HCT116 (cell line): Measurements from ENCODE around the gene CHID1. TPM values are rescaled to one million over a fixed set of nuclear protein-coding genes. Genes with fewer than 3 reads are reported as not detected.

Source experiments
- ATAC-seq: fragments of 200-7000 bp; cut with Tn5 transposase; 2 replicates; pipeline ENCODE4 v1.9.1; 2020; ENCODE audit warnings: mild to moderate bottlenecking, moderate library complexity
- BruUV-seq: library from RNA; stranded (reverse); fragments of 400-500 nt; replicated peaks from 2 replicates; lab custom pipeline; 2021; lab: Mats Ljungman, UMichigan
- CTCF ChIA-PET: fragments of 300-600 bp; sonication (Branson Sonifier 250); formaldehyde crosslinking; loops from one replicate; lab custom pipeline; 2021; ENCODE audit warnings: antibody characterized with exemption; lab: Charles Lee
- POLR2A ChIA-PET: fragments of 300-600, 350-600 bp; sonication (Branson Sonifier 250); formaldehyde crosslinking; loops from one replicate; lab custom pipeline; 2021; ENCODE audit warnings: antibody characterized with exemption; lab: Charles Lee
- RAD21 ChIA-PET, 2 experiments: fragments of 300-600 bp; sonication (Branson Sonifier 250); formaldehyde crosslinking; loops; one replicate each; lab custom pipeline; 2023; ENCODE audit warnings: low total read pairs in 2 of 2; ENCODE audit not compliant: uncharacterized antibody in 2 of 2, unreplicated experiment in 2 of 2, low non-redundant PET in 1 of 2; lab: Charles Lee
- DNase-seq: peaks from one replicate; pipeline ENCODE4 v3.0.0-alpha.2; 2010; ENCODE audit warnings: low read depth, low spot score
- H2AFZ ChIP-seq: fragments of 200-600 bp; shearing (Covaris generic), sonication (generic); 2 replicates; pipeline ENCODE4 v1.6.1; 2017; ENCODE audit warnings: low read depth, mixed run types, mixed read lengths, antibody characterized with exemption, low read length; ENCODE audit not compliant: poor library complexity, severe bottlenecking
- H3K27ac ChIP-seq: 2 replicates; pipeline ENCODE4 v1.5.1; 2012; ENCODE audit warnings: low read depth, low read length
- H3K27me3 ChIP-seq: fragments of 200-600 bp; sonication (generic); 2 replicates; pipeline ENCODE4 v1.6.1; 2016; ENCODE audit warnings: mixed run types, low read length, mixed read lengths; ENCODE audit not compliant: insufficient read depth
- H3K36me3 ChIP-seq, 2 experiments: fragments of 200-500 bp in 1 of 2; fragments of 200-600 bp in 1 of 2; sonication (Bioruptor generic) in 1 of 2; sonication (generic) in 1 of 2; 2 replicates each; pipeline versions ENCODE4 v1.5.1 to v1.6.1; 2014 to 2016; ENCODE audit warnings: low read length in 2 of 2, inconsistent platforms in 1 of 2, mixed read lengths in 1 of 2, mixed run types in 1 of 2; ENCODE audit not compliant: insufficient read depth in 2 of 2, control insufficient read depth in 1 of 2
- H3K4me1 ChIP-seq, 2 experiments: fragments of 200-600 bp in 1 of 2; sonication (generic) in 1 of 2; 2 replicates each; pipeline versions ENCODE4 v1.5.1 to v1.6.1; 2012 to 2017; ENCODE audit warnings: low read length in 2 of 2, inconsistent platforms in 1 of 2, mild to moderate bottlenecking in 1 of 2, mixed read lengths in 1 of 2, mixed run types in 1 of 2, moderate library complexity in 1 of 2; ENCODE audit not compliant: insufficient read depth in 2 of 2, control insufficient read depth in 1 of 2
- H3K4me2 ChIP-seq: fragments of 200-600 bp; sonication (generic); 2 replicates; pipeline ENCODE4 v1.6.1; 2017; ENCODE audit warnings: mixed run types, low read length, mixed read lengths
- H3K4me3 ChIP-seq, 2 experiments: fragments of 200-600 bp in 1 of 2; sonication (generic) in 1 of 2; replicated peaks in 1 of 2; 2 replicates each; pipeline ENCODE4 v1.5.1; 2011 to 2016; ENCODE audit warnings: low read length in 2 of 2, control low read depth in 1 of 2, low read depth in 1 of 2, mild to moderate bottlenecking in 1 of 2, mixed read lengths in 1 of 2, mixed run types in 1 of 2
- H3K79me2 ChIP-seq: fragments of 200-600 bp; sonication (generic); 2 replicates; pipeline ENCODE4 v1.6.1; 2017; ENCODE audit warnings: mild to moderate bottlenecking, mixed run types, low read length, moderate library complexity, mixed read lengths; ENCODE audit not compliant: insufficient read depth
- H3K9ac ChIP-seq: fragments of 200-600 bp; sonication (generic); 2 replicates; pipeline ENCODE4 v1.6.1; 2016; ENCODE audit warnings: low read length, mixed read lengths
- H3K9me2 ChIP-seq: fragments of 200-600 bp; sonication (generic), shearing (Covaris generic); 2 replicates; pipeline ENCODE4 v1.6.1; 2017; ENCODE audit warnings: mixed run types, mild to moderate bottlenecking, moderate library complexity; ENCODE audit not compliant: insufficient read depth
- H3K9me3 ChIP-seq, 2 experiments: fragments of 200-500 bp in 1 of 2; fragments of 200-600 bp in 1 of 2; sonication (Bioruptor generic) in 1 of 2; sonication (generic) in 1 of 2; 2 replicates each; pipeline ENCODE4 v1.6.1; 2014 to 2017; ENCODE audit warnings: low read length in 2 of 2, mixed read lengths in 2 of 2, inconsistent platforms in 1 of 2, low read depth in 1 of 2, mild to moderate bottlenecking in 1 of 2, mixed run types in 1 of 2, moderate library complexity in 1 of 2; ENCODE audit not compliant: control insufficient read depth in 1 of 2, insufficient read depth in 1 of 2
- H4K20me1 ChIP-seq: fragments of 200-600 bp; sonication (generic), shearing (Covaris generic); 2 replicates; pipeline ENCODE4 v1.6.1; 2017; ENCODE audit warnings: mixed run types, mild to moderate bottlenecking, moderate library complexity; ENCODE audit not compliant: insufficient read depth
- EZH2phosphoT487 ChIP-seq: fragments of 200-600 bp; IDR thresholded peaks from 2 replicates; pipeline ENCODE4 v1.6.1; 2018; ENCODE audit warnings: antibody characterized with exemption, borderline replicate concordance
- FOSL1 ChIP-seq: IDR thresholded peaks from 2 replicates; pipeline ENCODE4 v1.6.1; 2012; ENCODE audit warnings: low read depth
- POLR2A ChIP-seq: IDR thresholded peaks from 2 replicates; pipeline ENCODE4 v1.7.0; 2011; ENCODE audit warnings: borderline replicate concordance; ENCODE audit not compliant: insufficient read depth, insufficient read length; ENCODE audit errors: extremely low read depth
- POLR2AphosphoS5 ChIP-seq: IDR thresholded peaks from 2 replicates; pipeline ENCODE4 v1.6.1; 2011; ENCODE audit warnings: mild to moderate bottlenecking, low read depth, low read length, moderate library complexity
- SRF ChIP-seq: IDR thresholded peaks from 2 replicates; pipeline ENCODE4 v1.6.1; 2012; ENCODE audit warnings: low read depth
- TCF7L2 ChIP-seq: IDR thresholded peaks from 2 replicates; pipeline ENCODE4 v1.7.0; 2011; ENCODE audit warnings: borderline replicate concordance, inconsistent platforms; ENCODE audit not compliant: insufficient read depth, insufficient read length; ENCODE audit errors: extremely low read depth
- ZFX ChIP-seq: fragments of 450-650 bp; IDR thresholded peaks from 2 replicates; pipeline ENCODE4 v1.6.1; 2017
- intact Hi-C: fragments of 100-400 bp; cut with micrococcal nuclease; formaldehyde crosslinking; loops from 2 replicates; pipeline ENCODE4 v1.10.0; 2022
- total RNA-seq: library from RNA; stranded (reverse); gene quantifications from one replicate; pipeline ENCODE4 v1.2.1, GENCODE V29; 2021; ENCODE audit not compliant: unreplicated experiment
- TF ChIP-seq, protein P1 (sequence below): IDR thresholded peaks from 2 replicates; pipeline ENCODE4 v1.6.1; 2012
- TF ChIP-seq, protein P2 (sequence below), 3 experiments: fragments of 200-600 bp in 1 of 3; sonication (generic) in 1 of 3; IDR thresholded peaks in 2 of 3; conservative IDR thresholded peaks in 1 of 3; 2 replicates each; pipeline ENCODE4 v1.5.1; 2012 to 2017; ENCODE audit warnings: low read depth in 2 of 3, low read length in 2 of 3, antibody characterized with exemption in 1 of 3, borderline replicate concordance in 1 of 3, control low read depth in 1 of 3, mild to moderate bottlenecking in 1 of 3, mixed read lengths in 1 of 3, mixed run types in 1 of 3, moderate library complexity in 1 of 3; ENCODE audit not compliant: insufficient read depth in 1 of 3

CHID1 gene
- total RNA-seq, 1 experiment from 2014 or later = 102 TPM

DNA sequence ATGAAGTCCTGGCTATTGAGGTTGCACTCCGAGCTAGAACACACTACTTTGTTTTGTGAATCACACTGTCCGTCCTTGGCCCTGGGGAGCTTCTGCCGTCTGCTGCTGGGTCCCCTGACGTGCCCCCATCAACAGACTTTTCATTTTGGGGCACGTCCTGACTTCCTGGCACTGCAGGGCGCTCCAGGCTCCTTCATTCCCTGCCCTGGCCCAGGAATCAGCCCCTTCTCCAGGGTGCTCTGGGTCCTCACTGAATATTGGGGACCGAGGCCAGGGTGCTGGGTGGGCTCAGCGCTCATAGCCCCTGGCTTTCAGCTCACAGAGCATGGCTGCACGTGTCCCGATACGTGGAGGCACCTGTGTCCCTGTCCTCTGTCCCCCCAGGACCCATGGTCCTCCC lies 45.7 kb downstream of the CHID1 start:
- Histone ChIP-seq H3K4me1 (peaks cover 1 to 31% of the 10 kb centered on the region in 2 experiments; a peak in 3 of 4 replicates), H3K79me2 (no peaks in the 10 kb centered on the region), H3K27me3 (no peaks in the 10 kb centered on the region), H3K9me2 (no peaks in the 10 kb centered on the region), H3K9ac (no peak overlapping the region), H2AFZ (no peak overlapping the region), H3K36me3 (no peaks in the 10 kb centered on the region), H3K27ac (no peak overlapping the region), H3K9me3 (no peaks in the 10 kb centered on the region), H3K4me2 (no peak overlapping the region), H4K20me1 (no peaks in the 10 kb centered on the region), H3K4me3 (no peak overlapping the region)
- TF ChIP-seq SRF = no peak
- TF ChIP-seq TCF7L2 = no peak
- TF ChIP-seq, protein P1, sequence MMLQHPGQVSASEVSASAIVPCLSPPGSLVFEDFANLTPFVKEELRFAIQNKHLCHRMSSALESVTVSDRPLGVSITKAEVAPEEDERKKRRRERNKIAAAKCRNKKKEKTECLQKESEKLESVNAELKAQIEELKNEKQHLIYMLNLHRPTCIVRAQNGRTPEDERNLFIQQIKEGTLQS = no peak
- TF ChIP-seq, protein P2, sequence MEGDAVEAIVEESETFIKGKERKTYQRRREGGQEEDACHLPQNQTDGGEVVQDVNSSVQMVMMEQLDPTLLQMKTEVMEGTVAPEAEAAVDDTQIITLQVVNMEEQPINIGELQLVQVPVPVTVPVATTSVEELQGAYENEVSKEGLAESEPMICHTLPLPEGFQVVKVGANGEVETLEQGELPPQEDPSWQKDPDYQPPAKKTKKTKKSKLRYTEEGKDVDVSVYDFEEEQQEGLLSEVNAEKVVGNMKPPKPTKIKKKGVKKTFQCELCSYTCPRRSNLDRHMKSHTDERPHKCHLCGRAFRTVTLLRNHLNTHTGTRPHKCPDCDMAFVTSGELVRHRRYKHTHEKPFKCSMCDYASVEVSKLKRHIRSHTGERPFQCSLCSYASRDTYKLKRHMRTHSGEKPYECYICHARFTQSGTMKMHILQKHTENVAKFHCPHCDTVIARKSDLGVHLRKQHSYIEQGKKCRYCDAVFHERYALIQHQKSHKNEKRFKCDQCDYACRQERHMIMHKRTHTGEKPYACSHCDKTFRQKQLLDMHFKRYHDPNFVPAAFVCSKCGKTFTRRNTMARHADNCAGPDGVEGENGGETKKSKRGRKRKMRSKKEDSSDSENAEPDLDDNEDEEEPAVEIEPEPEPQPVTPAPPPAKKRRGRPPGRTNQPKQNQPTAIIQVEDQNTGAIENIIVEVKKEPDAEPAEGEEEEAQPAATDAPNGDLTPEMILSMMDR (IDR thresholded peaks at IDR 0.05 in 2 of 3, conservative IDR thresholded peaks at IDR 0.05 in 1 of 3; ENCODE audit: borderline replicate concordance in 1 of 3, insufficient read depth in 1 of 3, low read depth in 2 of 3, low read length in 2 of 3) = no peak
- TF ChIP-seq POLR2A = no peak
- no peak for TF ChIP-seq EZH2phosphoT487
- no peak for TF ChIP-seq ZFX
- TF ChIP-seq POLR2AphosphoS5 = no peak
- TF ChIP-seq FOSL1 = no peak
- no TSS peak for BruUV-seq
- ATAC-seq (no peak), DNase-seq (no peak)
- intact Hi-C loops = no loop called here
- ChIA-PET RAD21 (no interaction called here), CTCF (no interaction called here), POLR2A (interaction anchor here (0.8 kb wide), 1 partner anchor 624 kb away, joined by 3 read pairs; no protein-coding TSS in a partner anchor)
